Measurements from ENCODE around the gene WDR27.

The WDR27 gene

GRCh38 chr6:169638915-169639314, 62.9 kb downstream of the WDR27 start:
- Histone ChIP-seq H3K4me3 (ENCODE audit: low read length) (no peak overlapping the region), H3K36me3 (ENCODE audit: insufficient read depth, low read length) (peaks cover 35% of the 10 kb centered on the region), H3K4me1 (ENCODE audit: insufficient read depth, low read length) (no peaks in the 10 kb centered on the region), H3K27ac (ENCODE audit: low read depth, low read length) (no peak overlapping the region), H3K27me3 (ENCODE audit: insufficient read depth, low read length) (no peaks in the 10 kb centered on the region), H3K9me3 (ENCODE audit: insufficient read depth, low read depth, low read length) (no peaks in the 10 kb centered on the region), H3K9ac (ENCODE audit: low read depth, low read length) (no peak overlapping the region)
- WGBS: 96% methylated on average over 19 of the region's 19 CpGs

- Histone ChIP-seq H3K27me3 (ENCODE audit: insufficient read depth, low read length) (no peaks in the 10 kb centered on the region), H3K4me3 (ENCODE audit: low read length) (no peak overlapping the region), H3K9me3 (ENCODE audit: insufficient read depth, low read depth, low read length) (no peaks in the 10 kb centered on the region), H3K9ac (ENCODE audit: low read depth, low read length) (no peak overlapping the region), H3K4me1 (ENCODE audit: insufficient read depth, low read length) (no peaks in the 10 kb centered on the region), H3K27ac (ENCODE audit: low read depth, low read length) (no peak overlapping the region), H3K36me3 (ENCODE audit: insufficient read depth, low read length) (peaks cover 34% of the 10 kb centered on the region)
- WGBS: 97% methylated on average over 14 of the region's 14 CpGs
These were observed 63.4 kb downstream of the WDR27 start for GRCh38 chr6:169638388-169638787.

- Histone ChIP-seq H3K36me3 (ENCODE audit: insufficient read depth, low read length) (peaks cover 54% of the 10 kb centered on the region), H3K9me3 (ENCODE audit: insufficient read depth, low read depth, low read length) (no peaks in the 10 kb centered on the region), H3K9ac (ENCODE audit: low read depth, low read length) (no peak overlapping the region), H3K27ac (ENCODE audit: low read depth, low read length) (no peak overlapping the region), H3K27me3 (ENCODE audit: insufficient read depth, low read length) (no peaks in the 10 kb centered on the region), H3K4me3 (ENCODE audit: low read length) (no peak overlapping the region), H3K4me1 (ENCODE audit: insufficient read depth, low read length) (peaks cover 6% of the 10 kb centered on the region; the same call in 1 of the 2 replicates)
- WGBS: 95% methylated on average over 12 of the region's 12 CpGs
These were observed 66.5 kb downstream of the WDR27 start for GRCh38 chr6:169635345-169635744.

- 97% methylated on average over 11 of the region's 11 CpGs for WGBS
- Histone ChIP-seq H3K9ac (ENCODE audit: low read depth, low read length) (no peak overlapping the region), H3K4me3 (ENCODE audit: low read length) (no peak overlapping the region), H3K36me3 (ENCODE audit: insufficient read depth, low read length) (peaks cover 50% of the 10 kb centered on the region), H3K4me1 (ENCODE audit: insufficient read depth, low read length) (peaks cover 11% of the 10 kb centered on the region; the same call in 1 of the 2 replicates), H3K27me3 (ENCODE audit: insufficient read depth, low read length) (no peaks in the 10 kb centered on the region), H3K9me3 (ENCODE audit: insufficient read depth, low read depth, low read length) (no peaks in the 10 kb centered on the region), H3K27ac (ENCODE audit: low read depth, low read length) (no peak overlapping the region)
These were observed 69.0 kb downstream of the WDR27 start for GRCh38 chr6:169632841-169633240.

GRCh38 chr6:169629256-169629655, 72.6 kb downstream of the WDR27 start:
- WGBS: 73% methylated on average over 4 of the region's 4 CpGs
- H3K9ac ChIP-seq (ENCODE audit: low read depth, low read length): no peak overlapping the region
- no peak overlapping the region for H3K27ac ChIP-seq (ENCODE audit: low read depth, low read length)
- no peaks in the 10 kb centered on the region for H3K27me3 ChIP-seq (ENCODE audit: insufficient read depth, low read length)
- peaks cover 57% of the 10 kb centered on the region for H3K36me3 ChIP-seq (ENCODE audit: insufficient read depth, low read length)
- H3K4me1 ChIP-seq (ENCODE audit: insufficient read depth, low read length): peaks cover 11% of the 10 kb centered on the region; the same call in 1 of the 2 replicates
- H3K9me3 ChIP-seq (ENCODE audit: insufficient read depth, low read depth, low read length): no peaks in the 10 kb centered on the region
- H3K4me3 ChIP-seq (ENCODE audit: low read length): no peak overlapping the region

GRCh38 chr6:169627736-169628607, 73.9 kb downstream of the WDR27 start:
- H3K36me3 ChIP-seq (ENCODE audit: insufficient read depth, low read length): peaks cover 55% of the 10 kb centered on the region
- H3K9me3 ChIP-seq (ENCODE audit: insufficient read depth, low read depth, low read length): no peaks in the 10 kb centered on the region
- H3K27ac ChIP-seq (ENCODE audit: low read depth, low read length): no peak overlapping the region
- no peaks in the 10 kb centered on the region for H3K27me3 ChIP-seq (ENCODE audit: insufficient read depth, low read length)
- H3K4me3 ChIP-seq (ENCODE audit: low read length): no peak overlapping the region
- WGBS: 92% methylated on average over 13 of the region's 14 CpGs
- peaks cover 11% of the 10 kb centered on the region; the same call in 1 of the 2 replicates for H3K4me1 ChIP-seq (ENCODE audit: insufficient read depth, low read length)
- no peak overlapping the region for H3K9ac ChIP-seq (ENCODE audit: low read depth, low read length)

DNA sequence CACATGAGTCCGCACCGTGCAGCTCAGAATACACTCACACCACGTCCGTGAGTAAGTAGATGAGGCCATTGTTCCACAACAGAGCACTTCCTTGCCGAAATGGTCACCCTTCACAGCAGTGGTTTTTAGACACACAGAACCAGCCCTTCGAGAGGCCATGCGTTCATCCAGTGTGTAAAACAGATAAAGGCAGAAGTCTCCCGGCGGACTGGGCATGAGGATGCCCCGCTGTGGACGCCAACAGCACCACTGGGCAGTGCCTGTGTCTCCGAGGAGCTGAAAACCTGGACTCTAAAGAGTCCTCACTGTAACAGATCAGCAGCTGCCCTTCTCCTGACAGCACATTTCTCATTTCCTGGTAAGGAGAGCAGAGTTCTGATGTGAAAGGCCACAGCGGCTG, 75.2 kb downstream of the WDR27 start:
- no peaks in the 10 kb centered on the region for H3K9me3 ChIP-seq (ENCODE audit: insufficient read depth, low read depth, low read length)
- no peaks in the 10 kb centered on the region for H3K27me3 ChIP-seq (ENCODE audit: insufficient read depth, low read length)
- peaks cover 24% of the 10 kb centered on the region for H3K4me1 ChIP-seq (ENCODE audit: insufficient read depth, low read length)
- no peak overlapping the region for H3K27ac ChIP-seq (ENCODE audit: low read depth, low read length)
- peaks cover 45% of the 10 kb centered on the region for H3K36me3 ChIP-seq (ENCODE audit: insufficient read depth, low read length)
- 96% methylated on average over 13 of the region's 13 CpGs for WGBS
- no peak overlapping the region for H3K4me3 ChIP-seq (ENCODE audit: low read length)
- no peak overlapping the region for H3K9ac ChIP-seq (ENCODE audit: low read depth, low read length)

DNA sequence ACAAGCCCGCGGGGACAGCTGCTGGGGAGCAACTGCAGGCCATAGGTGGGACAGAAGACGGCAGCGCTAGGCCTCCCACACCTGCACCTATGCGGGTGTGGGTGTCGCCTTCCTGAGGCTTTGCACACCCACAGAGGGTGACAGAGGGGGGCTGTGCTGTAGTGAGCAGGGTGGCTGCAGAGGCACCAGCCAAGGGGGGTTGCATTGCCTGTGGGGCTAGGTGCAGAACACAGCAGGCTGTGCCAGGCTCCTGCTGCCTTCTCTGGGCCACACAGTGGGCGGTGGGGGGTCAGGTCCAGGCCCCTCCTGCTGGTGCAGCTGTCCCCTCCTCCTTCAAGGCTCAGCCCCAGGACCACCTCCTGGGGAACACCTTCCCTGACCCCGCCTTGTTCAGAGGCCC, 75.7 kb downstream of the WDR27 start:
- Histone ChIP-seq H3K36me3 (ENCODE audit: insufficient read depth, low read length) (peaks cover 41% of the 10 kb centered on the region), H3K27me3 (ENCODE audit: insufficient read depth, low read length) (no peaks in the 10 kb centered on the region), H3K9ac (ENCODE audit: low read depth, low read length) (no peak overlapping the region), H3K27ac (ENCODE audit: low read depth, low read length) (no peak overlapping the region), H3K4me1 (ENCODE audit: insufficient read depth, low read length) (peaks cover 23% of the 10 kb centered on the region), H3K9me3 (ENCODE audit: insufficient read depth, low read depth, low read length) (no peaks in the 10 kb centered on the region), H3K4me3 (ENCODE audit: low read length) (no peak overlapping the region)
- 95% methylated on average over 8 of the region's 8 CpGs for WGBS

- Histone ChIP-seq H3K36me3 (ENCODE audit: insufficient read depth, low read length) (peaks cover 37% of the 10 kb centered on the region), H3K27ac (ENCODE audit: low read depth, low read length) (no peak overlapping the region), H3K9ac (ENCODE audit: low read depth, low read length) (no peak overlapping the region), H3K9me3 (ENCODE audit: insufficient read depth, low read depth, low read length) (no peaks in the 10 kb centered on the region), H3K27me3 (ENCODE audit: insufficient read depth, low read length) (no peaks in the 10 kb centered on the region), H3K4me3 (ENCODE audit: low read length) (no peak overlapping the region), H3K4me1 (ENCODE audit: insufficient read depth, low read length) (peaks cover 29% of the 10 kb centered on the region)
- WGBS: 97% methylated on average over 15 of the region's 15 CpGs
These were observed 76.5 kb downstream of the WDR27 start for GRCh38 chr6:169625376-169625775.

- Histone ChIP-seq H3K36me3 (ENCODE audit: insufficient read depth, low read length) (peaks cover 37% of the 10 kb centered on the region), H3K9ac (ENCODE audit: low read depth, low read length) (no peak overlapping the region), H3K27me3 (ENCODE audit: insufficient read depth, low read length) (no peaks in the 10 kb centered on the region), H3K9me3 (ENCODE audit: insufficient read depth, low read depth, low read length) (no peaks in the 10 kb centered on the region), H3K4me1 (ENCODE audit: insufficient read depth, low read length) (peaks cover 35% of the 10 kb centered on the region), H3K27ac (ENCODE audit: low read depth, low read length) (no peak overlapping the region), H3K4me3 (ENCODE audit: low read length) (no peak overlapping the region)
- 96% methylated on average over 11 of the region's 11 CpGs for WGBS
These were observed 77.0 kb downstream of the WDR27 start for GRCh38 chr6:169624785-169625184.

DNA sequence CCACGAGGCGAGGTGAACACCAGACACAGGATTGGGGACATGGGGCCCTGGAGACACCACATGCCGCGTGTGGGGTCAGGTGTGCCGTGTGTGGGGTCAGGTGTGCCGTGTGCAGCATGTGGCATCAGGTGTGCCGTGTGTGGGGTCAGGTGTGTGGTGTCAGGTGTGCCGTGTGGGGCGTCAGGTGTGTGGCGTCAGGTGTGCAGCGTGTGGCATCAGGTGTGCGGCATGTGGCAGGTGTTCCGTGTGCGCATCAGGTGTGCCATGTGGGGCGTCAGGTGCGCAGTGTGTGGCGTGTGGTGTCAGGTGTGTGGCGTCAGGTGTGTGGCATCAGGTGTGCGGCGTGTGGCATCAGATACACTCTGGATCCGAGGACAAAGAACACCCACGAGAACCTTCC, 77.9 kb downstream of the WDR27 start:
- 97% methylated on average over 22 of the region's 22 CpGs for WGBS
- peaks cover 43% of the 10 kb centered on the region for H3K4me1 ChIP-seq (ENCODE audit: insufficient read depth, low read length)

More for the DNA sequence above, 77.9 kb downstream of the WDR27 start:
- Histone ChIP-seq H3K4me3 (ENCODE audit: low read length) (no peak overlapping the region), H3K9ac (ENCODE audit: low read depth, low read length) (no peak overlapping the region), H3K27me3 (ENCODE audit: insufficient read depth, low read length) (no peaks in the 10 kb centered on the region), H3K27ac (ENCODE audit: low read depth, low read length) (no peak overlapping the region), H3K9me3 (ENCODE audit: insufficient read depth, low read depth, low read length) (no peaks in the 10 kb centered on the region), H3K36me3 (ENCODE audit: insufficient read depth, low read length) (peaks cover 37% of the 10 kb centered on the region)
